SK-N-MC (cell line): ENCODE measurements around the gene SEMA3D.

Experiments
- EZH2 ChIP-seq: fragments of 200-600 bp; sonication (generic); IDR thresholded peaks from one replicate; pipeline ENCODE4 v1.6.1; 2017; ENCODE audit warnings: antibody characterized with exemption
- FOXP2 ChIP-seq: optimal IDR thresholded peaks from 2 replicates; pipeline ENCODE3; 2011; ENCODE audit warnings: mild to moderate bottlenecking, moderate library complexity; ENCODE audit not compliant: insufficient read depth; ENCODE audit errors: extremely low read length, control extremely low read depth

DNA sequence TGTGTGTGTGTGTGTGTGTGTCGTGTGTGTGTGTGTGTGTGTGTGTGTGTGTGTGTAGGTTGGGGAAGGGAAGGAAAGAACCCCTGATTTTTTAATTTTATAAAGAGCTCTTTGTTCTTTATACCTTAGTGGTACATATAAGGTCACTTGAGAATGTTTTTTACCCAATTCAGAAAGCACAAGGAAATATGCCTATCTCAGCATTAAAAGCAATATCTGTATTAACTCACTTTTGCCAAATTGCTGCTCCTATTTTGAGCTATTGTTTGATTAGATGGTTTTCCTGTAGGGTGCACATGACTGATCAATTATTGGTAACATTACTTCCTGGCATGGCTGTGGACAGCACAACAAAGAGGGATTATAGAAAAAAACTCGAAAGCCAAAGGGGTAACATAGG lies 60.5 kb downstream of the SEMA3D start:
- TF ChIP-seq EZH2 (no peak), FOXP2 (no peak)
